WTC11 (cell line): ENCODE measurements around the gene ARHGAP15. TPM values are rescaled to one million over a fixed set of nuclear protein-coding genes. Genes with fewer than 3 reads are reported as not detected.

Experiments used
- ATAC-seq: fragments of 200-7000 bp; cut with Tn5 transposase; 2 replicates; pipeline ENCODE4 v1.10.0; 2021; ENCODE audit warnings: mild to moderate bottlenecking, moderate library complexity
- CTCF ChIA-PET: fragments of 300-600 bp; sonication (Branson Sonifier 250); formaldehyde crosslinking; loops from one replicate; lab custom pipeline; 2021; ENCODE audit warnings: antibody characterized with exemption; lab: Charles Lee
- POLR2A ChIA-PET: fragments of 350-600 bp; sonication (Branson Sonifier 250); formaldehyde crosslinking; loops from one replicate; lab custom pipeline; 2021; ENCODE audit warnings: antibody characterized with exemption; lab: Charles Lee
- DNase-seq: peaks from one replicate; pipeline ENCODE4 v3.0.0; 2021; ENCODE audit warnings: low spot score
- H3K27ac Mint-ChIP-seq: 2 replicates; pipeline ENCODE4 v1.8.0; 2021; ENCODE audit warnings: mixed read lengths
- H3K27me3 Mint-ChIP-seq: 2 replicates; pipeline ENCODE4 v1.8.0; 2021; ENCODE audit warnings: low read depth, mild to moderate bottlenecking, moderate library complexity, mixed read lengths
- H3K36me3 Mint-ChIP-seq: 2 replicates; pipeline ENCODE4 v1.8.0; 2021; ENCODE audit warnings: mixed read lengths
- H3K4me1 Mint-ChIP-seq: 2 replicates; pipeline ENCODE4 v1.8.0; 2022; ENCODE audit warnings: mixed read lengths
- H3K4me3 Mint-ChIP-seq: 2 replicates; pipeline ENCODE4 v1.8.0; 2021; ENCODE audit warnings: mild to moderate bottlenecking, moderate library complexity, mixed read lengths
- H3K9me3 Mint-ChIP-seq: 2 replicates; pipeline ENCODE4 v1.8.0; 2021; ENCODE audit warnings: mixed read lengths
- CBFB ChIP-seq: sonication (generic); formaldehyde crosslinking; IDR thresholded peaks from 2 replicates; pipeline ENCODE4 v1.8.1; 2022; ENCODE audit warnings: mild to moderate bottlenecking, low read depth, missing genetic modification reagents
- CREM ChIP-seq: sonication (generic); formaldehyde crosslinking; IDR thresholded peaks from 2 replicates; pipeline ENCODE4 v1.8.1; 2022; ENCODE audit warnings: mild to moderate bottlenecking, missing genetic modification reagents, moderate library complexity
- GRHL2 ChIP-seq: fragments of 250-450 bp; sonication (Bioruptor Pico); IDR thresholded peaks from 2 replicates; pipeline ENCODE4 v1.8.0; 2022; ENCODE audit warnings: mild to moderate bottlenecking, moderate library complexity; ENCODE audit not compliant: insufficient replicate concordance, severe bottlenecking
- HMGA2 ChIP-seq: fragments of 250-450 bp; sonication (Bioruptor Pico); IDR thresholded peaks from 2 replicates; pipeline ENCODE4 v1.4.0; 2021; ENCODE audit warnings: mild to moderate bottlenecking, moderate library complexity
- JAZF1 ChIP-seq: fragments of 250-450 bp; sonication (Bioruptor Pico); IDR thresholded peaks from 2 replicates; pipeline ENCODE4 v1.9.0; 2021; ENCODE audit warnings: moderate library complexity, mild to moderate bottlenecking, inconsistent platforms
- NR1H2 ChIP-seq: sonication (generic); formaldehyde crosslinking; IDR thresholded peaks from 2 replicates; pipeline ENCODE4 v1.9.0; 2021; ENCODE audit warnings: mild to moderate bottlenecking, moderate library complexity, missing genetic modification reagents
- SMAD4 ChIP-seq: sonication (generic); formaldehyde crosslinking; IDR thresholded peaks from 2 replicates; pipeline ENCODE4 v1.8.0; 2022; ENCODE audit warnings: mild to moderate bottlenecking, missing genetic modification reagents
- ZNF219 ChIP-seq: sonication (generic); formaldehyde crosslinking; IDR thresholded peaks from 2 replicates; pipeline ENCODE4 v1.8.0; 2023; ENCODE audit warnings: missing genetic modification reagents, mild to moderate bottlenecking, borderline replicate concordance
- ZNF263 ChIP-seq: sonication (generic); formaldehyde crosslinking; IDR thresholded peaks from 2 replicates; pipeline ENCODE4 v1.8.1; 2022; ENCODE audit warnings: low read depth, mild to moderate bottlenecking, moderate library complexity, missing genetic modification reagents
- ZNF317 ChIP-seq: sonication (generic); formaldehyde crosslinking; IDR thresholded peaks from 2 replicates; pipeline ENCODE4 v1.8.1; 2023; ENCODE audit warnings: low read depth, mild to moderate bottlenecking, moderate library complexity, missing genetic modification reagents, borderline replicate concordance
- total RNA-seq: library from RNA; stranded (reverse); gene quantifications from 3 replicates; pipeline ENCODE4 v1.2.3, GENCODE V29; 2021
- TF ChIP-seq, protein P1 (sequence below): sonication (generic); formaldehyde crosslinking; IDR thresholded peaks from 2 replicates; pipeline ENCODE4 v1.8.1; 2022; ENCODE audit warnings: missing genetic modification reagents, borderline replicate concordance
- TF ChIP-seq, protein P2 (sequence below): sonication (generic); formaldehyde crosslinking; IDR thresholded peaks from 2 replicates; pipeline ENCODE4 v1.8.0; 2022; ENCODE audit warnings: missing genetic modification reagents
- TF ChIP-seq, protein P3 (sequence below): sonication (generic); formaldehyde crosslinking; IDR thresholded peaks from 2 replicates; pipeline ENCODE4 v1.8.1; 2023; ENCODE audit warnings: mild to moderate bottlenecking, missing genetic modification reagents, moderate library complexity
- TF ChIP-seq, protein P4 (sequence below): fragments of 250-450 bp; sonication (Bioruptor Pico); IDR thresholded peaks from 2 replicates; pipeline ENCODE4 v1.9.0; 2021; ENCODE audit warnings: mild to moderate bottlenecking
- TF ChIP-seq, protein P5 (sequence below): sonication (generic); formaldehyde crosslinking; IDR thresholded peaks from 2 replicates; pipeline ENCODE4 v1.8.1; 2023; ENCODE audit warnings: mild to moderate bottlenecking, missing genetic modification reagents, borderline replicate concordance
- TF ChIP-seq, protein P6 (sequence below): sonication (generic); formaldehyde crosslinking; IDR thresholded peaks from 2 replicates; pipeline ENCODE4 v1.8.1; 2022; ENCODE audit warnings: low read depth, mild to moderate bottlenecking, moderate library complexity, missing genetic modification reagents, borderline replicate concordance

Gene ARHGAP15
- total RNA-seq, 1 experiment from 2014 or later, result 0.28 TPM

DNA sequence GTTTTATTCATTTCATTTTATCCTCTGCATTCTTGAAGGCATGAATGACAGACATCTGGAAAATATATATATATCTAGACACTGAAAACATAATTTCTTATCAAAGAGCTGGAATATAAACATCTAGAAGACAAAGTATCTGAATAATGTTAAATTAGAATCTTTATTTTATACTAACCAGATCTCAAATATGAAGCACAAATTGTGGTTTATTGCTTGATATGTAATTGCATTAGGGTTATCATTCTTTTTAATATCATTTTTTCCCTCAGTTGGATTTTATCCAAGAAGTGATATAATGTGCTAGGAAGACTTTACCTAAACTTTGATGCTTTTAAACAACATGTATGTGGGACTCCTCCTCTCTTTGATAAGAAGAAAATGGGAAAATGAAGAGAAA, 331.2 kb downstream of the ARHGAP15 start:
- POLR2A ChIA-PET, result no interaction called here
- H3K9me3 Mint-ChIP-seq, result no peaks in the 10 kb centered on the region
- CTCF ChIA-PET, result no interaction called here
- H3K27ac Mint-ChIP-seq, result no peak overlapping the region
- no peak overlapping the region for H3K4me3 Mint-ChIP-seq
- ATAC-seq (no peak), DNase-seq (no peak)
- H3K4me1 Mint-ChIP-seq, result peaks cover 3% of the 10 kb centered on the region; the same call in 1 of the 2 replicates
- TF ChIP-seq, protein P1, sequence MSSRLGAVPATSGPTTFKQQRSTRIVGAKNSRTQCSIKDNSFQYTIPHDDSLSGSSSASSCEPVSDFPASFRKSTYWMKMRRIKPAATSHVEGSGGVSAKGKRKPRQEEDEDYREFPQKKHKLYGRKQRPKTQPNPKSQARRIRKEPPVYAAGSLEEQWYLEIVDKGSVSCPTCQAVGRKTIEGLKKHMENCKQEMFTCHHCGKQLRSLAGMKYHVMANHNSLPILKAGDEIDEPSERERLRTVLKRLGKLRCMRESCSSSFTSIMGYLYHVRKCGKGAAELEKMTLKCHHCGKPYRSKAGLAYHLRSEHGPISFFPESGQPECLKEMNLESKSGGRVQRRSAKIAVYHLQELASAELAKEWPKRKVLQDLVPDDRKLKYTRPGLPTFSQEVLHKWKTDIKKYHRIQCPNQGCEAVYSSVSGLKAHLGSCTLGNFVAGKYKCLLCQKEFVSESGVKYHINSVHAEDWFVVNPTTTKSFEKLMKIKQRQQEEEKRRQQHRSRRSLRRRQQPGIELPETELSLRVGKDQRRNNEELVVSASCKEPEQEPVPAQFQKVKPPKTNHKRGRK (CRISPR knock-in tag), result no peak
- TF ChIP-seq ZNF263 (no peak), HMGA2 (no peak)
- H3K27me3 Mint-ChIP-seq, result no peaks in the 10 kb centered on the region
- no peaks in the 10 kb centered on the region for H3K36me3 Mint-ChIP-seq

DNA sequence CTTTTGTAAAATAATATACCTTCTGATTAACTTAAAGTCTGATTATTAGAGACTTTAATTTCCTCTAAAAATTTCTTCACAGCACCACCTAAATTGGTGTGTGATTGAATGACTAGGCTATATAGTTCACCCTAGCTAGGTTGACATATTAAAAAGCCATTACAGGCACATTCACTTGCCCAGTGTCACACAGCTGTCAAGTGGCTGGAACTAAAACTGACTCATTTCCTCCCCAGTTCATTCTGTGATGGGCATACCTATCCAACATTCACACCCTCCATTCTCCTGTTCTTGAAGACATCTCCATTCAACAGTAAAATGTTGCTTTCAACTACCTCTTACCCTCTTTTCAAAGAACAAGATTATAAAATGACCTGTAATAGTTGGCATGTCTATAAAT, 334.5 kb downstream of the ARHGAP15 start:
- Mint-ChIP-seq H3K4me3 (no peak overlapping the region), H3K36me3 (no peaks in the 10 kb centered on the region), H3K9me3 (no peaks in the 10 kb centered on the region), H3K27me3 (no peaks in the 10 kb centered on the region), H3K27ac (no peak overlapping the region), H3K4me1 (peaks cover 7% of the 10 kb centered on the region; the same call in 1 of the 2 replicates)
- no peak for DNase-seq
- ATAC-seq, result no peak
- ChIA-PET CTCF (no interaction called here), POLR2A (no interaction called here)
- TF ChIP-seq ZNF317 (CRISPR knock-in tag), result no peak
- TF ChIP-seq, protein P2, sequence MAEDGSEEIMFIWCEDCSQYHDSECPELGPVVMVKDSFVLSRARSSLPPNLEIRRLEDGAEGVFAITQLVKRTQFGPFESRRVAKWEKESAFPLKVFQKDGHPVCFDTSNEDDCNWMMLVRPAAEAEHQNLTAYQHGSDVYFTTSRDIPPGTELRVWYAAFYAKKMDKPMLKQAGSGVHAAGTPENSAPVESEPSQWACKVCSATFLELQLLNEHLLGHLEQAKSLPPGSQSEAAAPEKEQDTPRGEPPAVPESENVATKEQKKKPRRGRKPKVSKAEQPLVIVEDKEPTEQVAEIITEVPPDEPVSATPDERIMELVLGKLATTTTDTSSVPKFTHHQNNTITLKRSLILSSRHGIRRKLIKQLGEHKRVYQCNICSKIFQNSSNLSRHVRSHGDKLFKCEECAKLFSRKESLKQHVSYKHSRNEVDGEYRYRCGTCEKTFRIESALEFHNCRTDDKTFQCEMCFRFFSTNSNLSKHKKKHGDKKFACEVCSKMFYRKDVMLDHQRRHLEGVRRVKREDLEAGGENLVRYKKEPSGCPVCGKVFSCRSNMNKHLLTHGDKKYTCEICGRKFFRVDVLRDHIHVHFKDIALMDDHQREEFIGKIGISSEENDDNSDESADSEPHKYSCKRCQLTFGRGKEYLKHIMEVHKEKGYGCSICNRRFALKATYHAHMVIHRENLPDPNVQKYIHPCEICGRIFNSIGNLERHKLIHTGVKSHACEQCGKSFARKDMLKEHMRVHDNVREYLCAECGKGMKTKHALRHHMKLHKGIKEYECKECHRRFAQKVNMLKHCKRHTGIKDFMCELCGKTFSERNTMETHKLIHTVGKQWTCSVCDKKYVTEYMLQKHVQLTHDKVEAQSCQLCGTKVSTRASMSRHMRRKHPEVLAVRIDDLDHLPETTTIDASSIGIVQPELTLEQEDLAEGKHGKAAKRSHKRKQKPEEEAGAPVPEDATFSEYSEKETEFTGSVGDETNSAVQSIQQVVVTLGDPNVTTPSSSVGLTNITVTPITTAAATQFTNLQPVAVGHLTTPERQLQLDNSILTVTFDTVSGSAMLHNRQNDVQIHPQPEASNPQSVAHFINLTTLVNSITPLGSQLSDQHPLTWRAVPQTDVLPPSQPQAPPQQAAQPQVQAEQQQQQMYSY, result no peak

DNA sequence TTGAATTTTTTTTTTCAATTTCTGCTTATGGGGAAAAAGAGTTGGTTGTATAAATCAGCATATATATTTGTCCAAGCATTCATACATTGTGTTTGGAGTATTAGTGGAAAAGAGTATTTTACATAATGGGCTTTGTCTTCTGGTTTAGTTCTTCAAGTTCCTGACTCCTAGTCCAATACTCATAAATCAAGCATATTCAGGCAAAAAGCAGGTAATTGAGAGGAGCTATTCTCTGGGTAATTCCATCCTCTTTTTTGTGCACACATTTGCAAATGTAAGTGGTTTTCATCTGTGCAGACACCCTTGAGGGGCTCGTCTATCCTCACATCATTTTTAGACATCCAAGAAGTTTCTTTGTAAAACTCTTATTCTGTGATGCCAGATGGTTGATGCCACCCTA, 337.2 kb downstream of the ARHGAP15 start:
- no peaks in the 10 kb centered on the region for H3K9me3 Mint-ChIP-seq
- TF ChIP-seq ZNF219 (CRISPR knock-in tag) (no peak), NR1H2 (CRISPR knock-in tag) (no peak), JAZF1 (no peak), SMAD4 (CRISPR knock-in tag) (no peak), CREM (CRISPR knock-in tag) (no peak), GRHL2 (CRISPR knock-in tag) (no peak), CBFB (CRISPR knock-in tag) (no peak)
- TF ChIP-seq, protein P3, sequence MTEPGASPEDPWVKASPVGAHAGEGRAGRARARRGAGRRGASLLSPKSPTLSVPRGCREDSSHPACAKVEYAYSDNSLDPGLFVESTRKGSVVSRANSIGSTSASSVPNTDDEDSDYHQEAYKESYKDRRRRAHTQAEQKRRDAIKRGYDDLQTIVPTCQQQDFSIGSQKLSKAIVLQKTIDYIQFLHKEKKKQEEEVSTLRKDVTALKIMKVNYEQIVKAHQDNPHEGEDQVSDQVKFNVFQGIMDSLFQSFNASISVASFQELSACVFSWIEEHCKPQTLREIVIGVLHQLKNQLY, result no peak
- TF ChIP-seq, protein P4, sequence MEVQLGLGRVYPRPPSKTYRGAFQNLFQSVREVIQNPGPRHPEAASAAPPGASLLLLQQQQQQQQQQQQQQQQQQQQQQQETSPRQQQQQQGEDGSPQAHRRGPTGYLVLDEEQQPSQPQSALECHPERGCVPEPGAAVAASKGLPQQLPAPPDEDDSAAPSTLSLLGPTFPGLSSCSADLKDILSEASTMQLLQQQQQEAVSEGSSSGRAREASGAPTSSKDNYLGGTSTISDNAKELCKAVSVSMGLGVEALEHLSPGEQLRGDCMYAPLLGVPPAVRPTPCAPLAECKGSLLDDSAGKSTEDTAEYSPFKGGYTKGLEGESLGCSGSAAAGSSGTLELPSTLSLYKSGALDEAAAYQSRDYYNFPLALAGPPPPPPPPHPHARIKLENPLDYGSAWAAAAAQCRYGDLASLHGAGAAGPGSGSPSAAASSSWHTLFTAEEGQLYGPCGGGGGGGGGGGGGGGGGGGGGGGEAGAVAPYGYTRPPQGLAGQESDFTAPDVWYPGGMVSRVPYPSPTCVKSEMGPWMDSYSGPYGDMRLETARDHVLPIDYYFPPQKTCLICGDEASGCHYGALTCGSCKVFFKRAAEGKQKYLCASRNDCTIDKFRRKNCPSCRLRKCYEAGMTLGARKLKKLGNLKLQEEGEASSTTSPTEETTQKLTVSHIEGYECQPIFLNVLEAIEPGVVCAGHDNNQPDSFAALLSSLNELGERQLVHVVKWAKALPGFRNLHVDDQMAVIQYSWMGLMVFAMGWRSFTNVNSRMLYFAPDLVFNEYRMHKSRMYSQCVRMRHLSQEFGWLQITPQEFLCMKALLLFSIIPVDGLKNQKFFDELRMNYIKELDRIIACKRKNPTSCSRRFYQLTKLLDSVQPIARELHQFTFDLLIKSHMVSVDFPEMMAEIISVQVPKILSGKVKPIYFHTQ (CRISPR knock-in tag), result no peak
- TF ChIP-seq, protein P5, sequence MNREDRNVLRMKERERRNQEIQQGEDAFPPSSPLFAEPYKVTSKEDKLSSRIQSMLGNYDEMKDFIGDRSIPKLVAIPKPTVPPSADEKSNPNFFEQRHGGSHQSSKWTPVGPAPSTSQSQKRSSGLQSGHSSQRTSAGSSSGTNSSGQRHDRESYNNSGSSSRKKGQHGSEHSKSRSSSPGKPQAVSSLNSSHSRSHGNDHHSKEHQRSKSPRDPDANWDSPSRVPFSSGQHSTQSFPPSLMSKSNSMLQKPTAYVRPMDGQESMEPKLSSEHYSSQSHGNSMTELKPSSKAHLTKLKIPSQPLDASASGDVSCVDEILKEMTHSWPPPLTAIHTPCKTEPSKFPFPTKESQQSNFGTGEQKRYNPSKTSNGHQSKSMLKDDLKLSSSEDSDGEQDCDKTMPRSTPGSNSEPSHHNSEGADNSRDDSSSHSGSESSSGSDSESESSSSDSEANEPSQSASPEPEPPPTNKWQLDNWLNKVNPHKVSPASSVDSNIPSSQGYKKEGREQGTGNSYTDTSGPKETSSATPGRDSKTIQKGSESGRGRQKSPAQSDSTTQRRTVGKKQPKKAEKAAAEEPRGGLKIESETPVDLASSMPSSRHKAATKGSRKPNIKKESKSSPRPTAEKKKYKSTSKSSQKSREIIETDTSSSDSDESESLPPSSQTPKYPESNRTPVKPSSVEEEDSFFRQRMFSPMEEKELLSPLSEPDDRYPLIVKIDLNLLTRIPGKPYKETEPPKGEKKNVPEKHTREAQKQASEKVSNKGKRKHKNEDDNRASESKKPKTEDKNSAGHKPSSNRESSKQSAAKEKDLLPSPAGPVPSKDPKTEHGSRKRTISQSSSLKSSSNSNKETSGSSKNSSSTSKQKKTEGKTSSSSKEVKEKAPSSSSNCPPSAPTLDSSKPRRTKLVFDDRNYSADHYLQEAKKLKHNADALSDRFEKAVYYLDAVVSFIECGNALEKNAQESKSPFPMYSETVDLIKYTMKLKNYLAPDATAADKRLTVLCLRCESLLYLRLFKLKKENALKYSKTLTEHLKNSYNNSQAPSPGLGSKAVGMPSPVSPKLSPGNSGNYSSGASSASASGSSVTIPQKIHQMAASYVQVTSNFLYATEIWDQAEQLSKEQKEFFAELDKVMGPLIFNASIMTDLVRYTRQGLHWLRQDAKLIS, result no peak
- TF ChIP-seq, protein P1 (CRISPR knock-in tag), result no peak
- TF ChIP-seq, protein P6, sequence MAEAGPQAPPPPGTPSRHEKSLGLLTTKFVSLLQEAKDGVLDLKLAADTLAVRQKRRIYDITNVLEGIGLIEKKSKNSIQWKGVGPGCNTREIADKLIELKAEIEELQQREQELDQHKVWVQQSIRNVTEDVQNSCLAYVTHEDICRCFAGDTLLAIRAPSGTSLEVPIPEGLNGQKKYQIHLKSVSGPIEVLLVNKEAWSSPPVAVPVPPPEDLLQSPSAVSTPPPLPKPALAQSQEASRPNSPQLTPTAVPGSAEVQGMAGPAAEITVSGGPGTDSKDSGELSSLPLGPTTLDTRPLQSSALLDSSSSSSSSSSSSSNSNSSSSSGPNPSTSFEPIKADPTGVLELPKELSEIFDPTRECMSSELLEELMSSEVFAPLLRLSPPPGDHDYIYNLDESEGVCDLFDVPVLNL, result no peak

More for the DNA sequence above, 337.2 kb downstream of the ARHGAP15 start:
- ChIA-PET CTCF (no interaction called here), POLR2A (no interaction called here)
- H3K36me3 Mint-ChIP-seq, result no peaks in the 10 kb centered on the region
- ATAC-seq (no peak), DNase-seq (no peak)
- H3K27me3 Mint-ChIP-seq, result no peaks in the 10 kb centered on the region
- peaks cover 7% of the 10 kb centered on the region; the same call in 1 of the 2 replicates for H3K4me1 Mint-ChIP-seq
- no peak overlapping the region for H3K4me3 Mint-ChIP-seq
- H3K27ac Mint-ChIP-seq, result no peak overlapping the region
